HG03521 (cell line): ENCODE measurements around the gene CDV3.

Experiments used
- ATAC-seq: cut with Tn5 transposase; IDR thresholded peaks from one replicate; pipeline ENCODE4 v1.9.1; 2021; ENCODE audit warnings: mild to moderate bottlenecking, moderate library complexity; ENCODE audit not compliant: unreplicated experiment

The CDV3 gene

DNA sequence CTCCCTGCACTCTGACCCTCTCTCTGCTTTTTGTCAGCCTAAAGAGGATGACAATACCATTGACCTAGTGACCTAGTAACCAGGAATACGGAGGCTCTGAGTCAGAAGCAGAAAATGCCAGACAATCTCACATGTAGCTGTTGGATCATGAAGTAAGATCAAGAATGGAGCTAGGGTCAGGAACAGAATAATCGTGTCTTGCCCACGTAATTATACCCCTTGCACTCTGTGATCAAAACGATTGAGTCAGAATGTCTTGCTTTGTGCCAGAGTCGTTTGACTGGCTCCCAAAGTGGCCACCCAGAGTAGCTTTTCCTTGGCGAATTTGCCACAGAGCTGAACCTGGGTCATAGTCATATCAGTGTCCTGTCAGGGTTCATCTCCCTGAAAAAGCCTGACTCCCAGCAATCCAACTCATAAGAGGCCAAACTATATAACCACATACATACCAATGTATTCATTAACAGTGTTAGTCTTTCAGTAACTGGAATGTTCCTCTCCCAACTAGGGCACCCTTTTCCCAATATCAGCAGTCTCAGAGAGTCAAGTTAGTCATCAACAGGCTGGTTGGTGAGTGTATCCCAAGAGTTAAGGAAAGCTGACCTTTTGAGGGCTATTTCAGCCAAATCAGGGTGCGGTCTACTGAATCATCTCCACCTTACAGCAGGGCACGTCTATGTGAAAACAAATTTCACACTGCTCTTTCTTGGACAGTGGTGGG lies 5.0 kb upstream of the CDV3 start:
- ATAC-seq, result no peak

DNA sequence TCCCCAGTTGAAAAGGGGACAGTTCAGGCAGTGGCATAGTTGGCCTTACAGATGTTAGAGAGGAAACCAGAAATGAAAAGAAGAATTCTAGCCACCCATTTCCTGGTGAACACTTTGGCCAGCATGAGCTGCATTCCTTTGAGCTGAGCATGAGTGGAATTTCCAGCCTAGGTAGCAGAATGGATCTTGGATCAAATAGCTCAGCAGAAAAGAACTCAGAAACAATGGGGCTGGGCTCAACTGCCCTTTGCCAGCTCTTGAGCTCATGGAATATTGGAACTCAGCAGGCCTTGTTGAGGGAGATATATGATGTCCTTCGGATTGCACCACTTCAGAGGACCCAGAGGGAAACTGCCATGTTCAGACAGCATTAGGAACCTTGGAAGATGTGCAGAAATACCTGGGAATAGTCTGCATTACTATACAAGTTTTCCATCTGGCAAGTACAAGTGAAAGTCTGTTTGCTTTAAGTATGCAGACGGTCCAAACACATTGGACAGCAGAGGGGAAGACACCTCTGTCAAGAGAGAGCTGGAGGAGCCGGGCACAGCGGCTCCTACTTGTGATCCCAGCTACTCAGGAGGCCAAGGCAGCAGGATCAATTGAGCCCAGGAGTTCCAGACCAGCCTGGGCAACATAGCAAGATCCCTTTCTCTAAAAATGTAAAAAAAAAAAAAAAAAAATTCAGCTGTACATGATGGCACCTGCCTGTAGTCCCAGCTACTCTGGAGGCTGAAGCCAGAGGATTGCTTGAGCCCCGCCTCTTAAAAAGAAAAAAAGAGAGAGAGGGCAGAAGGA lies 3.1 kb upstream of the CDV3 start:
- no peak for ATAC-seq

DNA sequence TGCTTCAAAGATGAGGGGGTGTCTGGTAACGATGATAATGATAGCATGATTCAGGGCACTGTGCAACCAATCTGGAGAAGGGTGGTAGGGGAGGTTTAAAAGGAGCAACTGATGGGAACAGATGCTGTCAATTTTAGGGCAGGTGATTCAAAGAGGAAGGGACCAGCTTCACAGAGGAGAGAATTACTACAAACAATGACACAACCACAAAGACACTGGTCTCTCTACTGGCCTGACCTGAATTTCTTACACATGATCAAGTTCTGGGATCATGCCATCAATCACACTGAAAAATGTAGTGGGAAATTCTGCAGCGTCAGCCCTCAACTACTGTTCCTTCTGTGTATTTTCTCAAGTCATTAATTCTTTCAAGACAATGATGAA lies 2.6 kb upstream of the CDV3 start:
- no peak for ATAC-seq

DNA sequence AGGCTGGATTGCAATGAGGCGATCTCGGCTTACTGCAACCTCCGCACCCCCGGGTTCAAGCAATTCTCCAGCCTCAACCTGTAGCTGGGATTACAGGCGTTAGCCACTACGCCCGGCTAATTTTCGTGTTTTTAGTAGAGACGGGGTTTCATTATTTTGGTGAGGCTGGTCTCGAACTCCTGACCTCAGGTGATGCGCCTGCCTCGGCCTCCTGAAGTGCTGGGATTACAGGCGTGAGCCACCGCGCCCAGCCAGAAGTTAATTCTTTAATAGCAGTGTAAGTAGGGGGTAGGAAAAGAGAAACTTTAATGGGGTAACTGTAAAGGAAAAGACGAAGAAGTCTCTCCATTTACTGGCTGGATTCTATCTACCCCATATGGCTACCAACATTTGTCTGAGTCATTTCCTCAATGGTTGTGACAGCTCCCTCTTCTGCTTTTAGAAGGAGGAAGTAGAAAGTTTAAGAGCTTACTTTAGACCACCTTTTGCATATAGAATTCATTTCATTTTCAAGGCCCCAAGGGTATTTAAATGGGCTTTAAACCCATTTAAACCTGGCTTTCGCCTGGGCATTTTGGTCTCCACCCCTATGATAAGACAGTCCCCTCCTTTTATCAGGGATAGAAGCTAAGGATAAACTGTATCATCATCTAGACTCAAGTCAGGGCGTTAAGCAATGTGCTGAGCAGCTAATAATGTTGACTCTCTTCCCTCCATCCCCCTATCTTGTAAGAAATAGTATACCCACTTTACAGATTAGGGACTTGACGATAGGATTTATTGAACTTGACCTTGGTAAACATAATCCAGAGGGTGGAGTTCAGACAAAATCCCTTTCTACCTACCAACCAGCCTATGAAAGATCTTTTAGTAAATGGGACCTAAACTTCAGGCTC lies 1.1 kb upstream of the CDV3 start:
- ATAC-seq, result peak; percentile 15

DNA sequence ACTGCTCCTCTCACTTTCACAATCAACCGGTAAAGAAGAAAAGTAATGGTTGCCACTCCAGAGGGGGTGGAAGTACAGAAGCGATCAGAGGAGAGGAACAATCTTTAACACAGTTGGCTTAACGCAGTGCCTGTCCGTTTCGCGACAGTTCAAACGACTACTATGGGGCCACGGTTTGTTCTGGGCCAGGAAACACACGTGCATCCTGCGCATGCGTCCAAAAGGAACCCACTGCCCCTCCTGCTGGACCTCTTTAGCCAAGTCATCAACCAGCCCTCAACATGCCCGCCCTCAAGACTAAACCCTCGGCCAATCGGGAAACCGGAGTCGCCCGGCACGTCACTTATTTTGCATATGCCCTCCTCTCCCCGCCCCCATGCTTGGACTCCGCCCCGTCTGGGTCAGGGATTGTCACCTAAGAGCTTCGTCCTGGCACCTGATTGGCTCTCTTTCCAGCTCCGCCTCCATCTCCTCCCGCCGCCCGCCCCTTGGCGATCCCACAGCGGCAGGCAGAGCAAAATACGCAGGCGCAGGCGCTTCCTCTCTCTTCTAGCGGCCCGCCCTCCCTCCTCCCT lies 345 bp upstream of the CDV3 start:
- ATAC-seq, result peak; percentile 76

DNA sequence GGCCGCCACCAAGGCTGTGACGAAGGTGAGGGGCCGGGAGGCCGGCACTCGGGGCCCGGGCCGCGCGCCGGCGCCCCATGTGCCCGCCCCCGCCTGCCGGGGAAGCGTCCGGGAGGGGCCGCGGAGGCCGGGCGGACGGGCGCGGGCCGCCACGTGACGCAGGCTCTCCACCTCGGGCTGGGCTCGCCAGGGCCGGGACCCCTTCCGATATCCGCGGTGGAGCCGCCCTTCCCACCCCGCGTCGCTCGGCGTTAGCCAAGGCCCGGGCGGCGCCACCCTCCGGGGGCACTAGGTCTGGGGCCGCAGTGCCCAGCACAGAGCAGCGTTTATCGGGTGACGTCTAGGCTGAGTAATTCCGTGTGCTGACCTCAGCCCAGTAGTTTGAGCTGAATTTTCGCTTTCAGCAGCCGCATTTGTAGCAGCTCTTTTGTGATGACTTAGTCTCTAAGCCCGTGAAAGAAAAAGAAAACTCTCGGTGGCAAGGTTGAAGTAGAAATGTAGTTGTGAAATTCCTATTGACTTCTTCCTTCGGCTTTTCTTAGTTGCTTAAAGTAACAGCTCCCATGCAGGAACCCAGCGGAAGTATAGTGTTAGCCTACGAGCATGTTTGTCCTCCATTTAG lies 885 bp downstream of the CDV3 start:
- peak; percentile 23 for ATAC-seq

DNA sequence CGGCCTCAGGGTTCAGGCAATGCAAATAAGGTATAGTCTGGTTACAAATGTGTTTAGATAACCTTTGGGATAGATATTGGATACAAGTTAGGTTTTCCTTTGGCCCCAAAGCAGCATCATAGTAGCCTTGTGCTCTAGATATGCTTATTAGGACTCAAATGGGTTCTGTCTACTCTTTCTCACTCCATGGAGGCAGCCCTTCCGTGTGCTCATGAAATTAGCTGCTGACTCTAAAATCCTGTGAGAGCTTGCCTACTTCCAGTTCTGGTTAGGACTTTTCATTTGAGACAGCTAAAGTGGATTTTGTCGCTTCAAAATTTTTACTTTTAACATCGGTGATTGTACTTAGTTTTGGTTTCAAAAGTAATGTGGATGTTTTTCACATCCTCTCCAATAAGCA lies 1.6 kb downstream of the CDV3 start:
- no peak for ATAC-seq

DNA sequence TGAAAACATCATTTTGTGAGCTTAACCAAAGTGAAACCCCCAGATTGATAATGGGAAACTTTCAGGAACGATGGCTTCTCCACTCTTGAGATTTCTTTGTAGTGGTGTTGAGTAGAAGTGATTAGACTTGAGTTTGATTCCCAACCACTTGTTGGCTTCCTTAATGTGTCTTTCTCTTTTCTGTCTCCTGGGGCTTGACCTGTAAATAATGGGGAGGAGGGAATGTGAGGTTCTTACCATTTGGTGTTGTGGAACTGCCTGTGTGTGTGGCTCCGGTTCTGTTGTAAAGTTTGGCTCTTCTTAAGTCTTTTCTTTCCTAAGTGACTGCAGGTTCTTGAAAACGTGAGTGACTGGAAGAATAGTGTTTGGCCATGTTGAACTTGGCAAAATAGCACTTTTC lies 2.7 kb downstream of the CDV3 start:
- no peak for ATAC-seq

DNA sequence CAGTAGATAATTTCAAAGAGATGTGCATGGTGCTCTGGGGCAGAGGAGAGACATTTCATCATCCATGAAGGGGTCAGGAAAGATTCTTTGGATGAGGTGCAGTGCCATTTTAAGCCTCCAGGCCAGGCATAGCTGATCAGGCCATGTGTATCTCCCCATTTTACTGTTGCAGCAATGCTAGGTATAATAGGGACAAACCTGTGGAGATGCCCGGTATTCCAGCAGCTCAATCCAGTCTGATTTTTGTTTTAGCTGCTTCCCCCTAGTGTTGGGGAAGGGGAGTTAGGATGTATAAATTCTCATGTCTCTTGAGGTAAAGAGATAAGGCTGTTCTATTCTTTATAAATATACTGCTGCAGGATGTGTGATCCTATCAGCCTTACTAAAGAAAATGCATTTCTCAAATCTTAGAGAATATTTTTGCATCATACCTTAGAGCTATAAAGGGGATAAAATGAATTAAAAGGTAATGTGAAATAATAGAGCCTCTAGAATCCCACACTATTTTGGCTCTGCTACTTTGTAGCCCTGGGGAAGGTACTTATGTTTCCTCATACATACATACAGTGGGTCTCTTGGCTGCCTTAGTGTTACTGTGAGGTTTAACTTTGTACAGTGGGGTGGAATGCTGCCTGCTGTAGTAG lies 5.2 kb downstream of the CDV3 start:
- no peak for ATAC-seq

DNA sequence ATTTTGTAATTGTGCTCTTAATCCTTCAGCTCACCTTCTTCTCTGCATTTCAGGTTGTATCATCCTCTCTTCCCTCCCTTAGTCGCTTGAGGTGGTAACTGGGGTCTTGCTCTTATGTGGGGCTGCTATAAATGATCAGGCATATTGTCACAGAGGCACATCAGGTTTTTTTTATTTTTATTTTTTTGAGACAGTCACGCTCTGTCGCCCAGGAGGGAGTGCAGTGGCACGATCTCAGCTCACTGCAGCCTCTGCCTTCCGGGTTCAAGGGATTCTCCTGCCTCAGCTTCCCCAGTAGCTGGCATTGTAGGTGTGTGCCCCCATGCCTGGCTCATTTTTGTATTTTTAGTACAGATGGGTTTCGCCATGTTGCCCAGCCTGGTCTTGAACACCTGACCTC lies 9.9 kb downstream of the CDV3 start:
- ATAC-seq, result no peak

DNA sequence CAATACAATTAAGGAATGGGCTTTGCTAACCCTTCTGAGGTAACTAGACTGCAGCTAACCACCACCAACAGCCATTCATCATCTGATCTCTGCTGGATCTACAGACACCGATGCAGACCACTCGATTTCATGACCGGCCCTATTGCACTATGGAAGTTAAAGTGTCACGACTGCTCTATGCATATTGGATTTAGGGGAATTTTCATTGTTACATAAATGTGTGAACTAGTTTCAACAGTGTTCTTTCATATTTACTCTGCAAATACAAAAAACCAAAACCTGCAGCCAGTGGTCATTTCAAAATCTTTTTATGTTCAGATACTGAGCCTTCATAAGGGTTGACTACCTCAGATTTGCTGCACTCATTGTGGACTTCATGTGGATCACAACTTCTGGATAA lies 14.5 kb downstream of the CDV3 start:
- ATAC-seq, result no peak

DNA sequence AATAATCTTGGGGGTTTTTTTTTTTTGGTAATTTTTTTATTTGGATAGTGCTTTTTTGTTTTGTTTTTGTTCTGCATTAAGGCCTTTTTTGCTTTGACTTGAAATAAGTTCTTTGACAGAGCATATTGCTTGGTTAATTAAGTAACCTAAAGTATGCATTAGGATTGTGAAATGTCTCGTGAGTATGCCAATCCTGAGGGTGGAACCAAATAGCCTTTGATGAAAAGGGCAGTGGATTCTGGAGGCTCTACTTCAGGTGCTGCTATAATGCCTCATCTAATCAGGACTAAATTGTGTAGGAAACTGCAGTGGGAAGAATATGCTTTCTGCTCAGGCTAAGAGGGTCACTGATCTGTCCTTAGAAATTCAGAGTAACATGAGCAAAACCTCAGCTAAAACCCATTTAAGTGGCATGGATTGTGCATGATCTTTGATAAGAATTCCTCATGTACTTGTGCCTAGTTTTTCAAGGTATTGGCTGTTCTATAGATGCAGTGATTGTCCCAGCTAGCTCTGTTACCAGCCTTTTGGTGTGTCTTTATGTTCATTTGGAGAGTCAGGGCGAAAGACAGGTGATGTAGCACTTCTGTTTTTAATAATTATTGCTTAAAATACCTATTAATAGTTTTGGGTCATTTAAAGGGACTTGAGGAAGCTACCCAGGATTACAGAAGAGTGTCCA lies 15.4 kb downstream of the CDV3 start:
- ATAC-seq, result no peak

DNA sequence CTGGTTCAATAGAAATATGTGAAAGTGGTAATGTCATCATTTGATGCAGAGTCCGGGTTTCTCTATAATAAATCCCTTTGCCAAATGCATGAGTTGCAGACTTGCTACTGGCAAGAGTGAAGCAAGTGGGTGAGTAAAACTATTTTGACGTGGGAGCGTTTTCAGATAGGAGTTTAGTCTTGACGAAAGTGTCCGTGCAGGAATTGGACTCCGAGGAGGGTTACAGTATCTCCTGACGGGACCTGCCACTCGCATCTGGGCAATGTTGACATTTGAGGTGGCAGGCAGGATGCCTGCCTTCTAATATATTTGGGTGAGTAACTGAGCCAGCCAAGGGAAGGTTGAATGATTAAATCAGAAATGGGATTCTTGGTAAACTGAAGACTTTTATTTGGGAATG lies 16.0 kb downstream of the CDV3 start:
- ATAC-seq, result no peak

DNA sequence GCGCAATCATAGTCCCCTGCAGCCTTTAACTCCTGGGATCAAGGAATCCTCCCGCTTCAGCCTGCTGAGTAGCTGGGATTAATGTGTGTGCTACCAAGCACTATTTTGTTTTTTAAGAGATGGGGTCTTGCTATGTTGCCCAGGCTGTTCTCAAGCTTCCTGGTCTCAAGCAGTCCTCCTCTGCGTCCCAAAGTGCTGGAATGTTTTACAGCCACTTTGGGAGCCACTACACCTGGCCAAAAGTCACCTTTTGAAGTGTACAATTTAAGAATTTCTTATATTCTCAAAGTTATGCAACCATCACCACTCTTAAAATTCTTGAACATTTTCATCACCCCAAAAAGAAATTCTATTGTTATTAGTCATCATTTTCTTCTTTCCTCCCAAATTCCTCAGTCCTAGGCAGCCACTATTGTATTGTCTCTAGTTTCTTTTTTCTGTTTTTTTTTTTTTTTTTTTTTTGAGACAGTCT lies 17.8 kb downstream of the CDV3 start:
- no peak for ATAC-seq

DNA sequence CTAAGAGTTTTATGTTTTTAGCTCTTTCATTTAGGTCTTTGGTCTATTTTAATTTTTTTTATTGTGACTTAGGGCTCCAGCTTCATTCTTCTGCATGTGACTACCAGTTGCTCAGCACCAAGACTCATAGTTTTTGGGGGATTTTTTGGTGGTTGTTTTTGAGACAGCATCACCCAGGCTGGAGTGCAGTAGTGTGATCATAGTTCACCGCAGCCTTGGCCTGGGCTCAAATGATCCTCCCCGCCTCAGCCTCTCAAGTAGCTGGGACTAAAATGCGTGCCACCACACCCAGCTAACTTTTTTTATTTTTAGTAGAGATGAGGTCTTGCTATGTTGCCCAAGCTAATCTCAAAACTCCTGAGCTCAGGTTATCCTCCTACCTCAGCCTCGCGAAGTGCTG lies 19.4 kb downstream of the CDV3 start:
- ATAC-seq, result no peak

DNA sequence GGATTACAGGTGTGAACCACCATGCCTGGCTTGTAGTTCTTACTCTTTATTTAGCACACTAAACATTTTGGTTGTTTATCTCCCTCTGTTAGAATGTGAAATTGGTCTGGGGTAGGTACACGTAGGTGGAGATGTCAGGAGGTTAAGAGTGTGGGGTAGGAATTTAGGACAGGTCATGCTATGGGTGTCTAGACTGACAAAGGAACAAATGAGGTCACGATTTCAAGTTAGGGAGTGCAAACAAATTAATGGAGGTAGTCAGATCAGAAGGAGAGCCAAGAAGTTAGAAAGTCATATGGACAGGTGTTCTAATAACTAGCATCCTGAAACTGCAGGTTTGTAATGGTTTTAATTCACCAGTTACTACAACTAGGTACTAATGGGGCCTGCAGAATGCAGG lies 19.8 kb downstream of the CDV3 start:
- no peak for ATAC-seq

DNA sequence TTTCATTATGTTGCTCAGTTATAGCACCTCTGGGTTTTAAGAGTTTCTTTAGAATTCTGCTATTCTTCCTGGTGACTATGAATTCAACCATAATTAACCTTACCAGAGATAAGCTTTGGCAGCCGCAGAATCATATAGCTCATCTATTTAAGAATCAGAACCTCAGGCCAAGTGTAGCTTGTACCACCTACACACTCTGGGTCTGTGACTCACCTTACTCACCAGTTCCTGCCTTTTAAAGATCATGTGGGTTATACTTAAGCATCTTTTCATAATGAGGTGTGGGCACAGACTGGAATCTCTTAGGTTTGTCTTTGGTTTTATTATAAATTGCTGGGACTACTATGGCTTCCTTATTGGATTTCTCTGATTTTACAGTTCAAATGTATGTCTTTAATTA lies 21.9 kb downstream of the CDV3 start:
- ATAC-seq, result no peak

DNA sequence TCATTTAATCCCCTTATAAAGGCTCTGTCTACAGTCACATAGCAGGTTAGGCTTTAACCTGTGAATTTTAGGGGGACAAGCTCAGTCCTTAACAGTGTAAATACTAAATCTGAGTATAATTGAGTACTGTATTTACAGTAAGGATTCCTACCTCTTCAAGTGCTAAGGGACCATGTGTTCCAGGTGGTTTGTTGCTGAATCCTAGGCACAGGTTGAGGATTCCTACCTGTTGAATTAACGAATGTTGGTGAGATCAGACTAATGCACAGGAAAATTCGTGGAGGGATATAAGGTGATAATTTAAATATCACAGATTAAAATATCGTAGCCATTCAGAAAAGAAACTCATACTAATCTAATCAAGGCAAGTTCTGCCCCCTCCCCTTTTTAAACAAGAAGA lies 24.9 kb downstream of the CDV3 start:
- ATAC-seq, result no peak

DNA sequence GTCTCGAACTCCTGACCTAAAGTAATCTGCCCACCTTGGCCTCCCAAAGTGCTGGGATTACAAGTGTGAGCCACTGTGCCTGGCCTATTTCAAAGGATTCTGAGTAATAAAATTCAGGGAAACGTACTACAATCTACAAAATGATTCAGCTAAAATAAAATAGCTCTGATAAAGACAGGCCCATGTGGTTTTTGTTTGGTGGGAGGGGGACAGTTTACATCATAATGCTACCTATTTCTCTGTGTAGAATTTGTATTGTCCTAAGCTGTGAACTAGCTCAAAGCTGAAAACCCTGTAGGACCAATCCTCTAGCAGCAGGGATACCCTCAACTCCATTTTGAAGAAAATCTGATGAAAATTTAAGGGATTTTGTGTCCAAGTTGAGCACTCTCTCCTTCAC lies 25.8 kb downstream of the CDV3 start:
- ATAC-seq, result no peak
